ACC112 (cell line): ENCODE measurements around the gene ZBTB7C.

Source experiments
- H2AFZ ChIP-seq: fragments of 200-600 bp; sonication (generic); one replicate; pipeline ENCODE4 v1.6.0; 2017; ENCODE audit warnings: antibody characterized with exemption, low read length; ENCODE audit not compliant: unreplicated experiment
- H3K27ac ChIP-seq: fragments of 200-600 bp; sonication (generic); 2 replicates; pipeline ENCODE4 v1.5.1; 2014; ENCODE audit warnings: low read depth, mild to moderate bottlenecking, antibody characterized with exemption, low read length, moderate library complexity
- H3K27me3 ChIP-seq: fragments of 200-600 bp; sonication (generic); 2 replicates; pipeline ENCODE4 v1.6.1; 2014; ENCODE audit warnings: mild to moderate bottlenecking, antibody characterized with exemption, low read length, moderate library complexity, mixed read lengths; ENCODE audit not compliant: insufficient read depth
- H3K36me3 ChIP-seq: fragments of 200-600 bp; sonication (generic); 2 replicates; pipeline ENCODE4 v1.6.1; 2016; ENCODE audit warnings: mild to moderate bottlenecking, antibody characterized with exemption, low read length, moderate library complexity, mixed read lengths; ENCODE audit not compliant: insufficient read depth
- H3K4me1 ChIP-seq: fragments of 200-600 bp; sonication (generic); one replicate; pipeline ENCODE4 v1.6.1; 2016; ENCODE audit warnings: low read length, mixed read lengths; ENCODE audit not compliant: insufficient read depth, unreplicated experiment, control insufficient read depth
- H3K4me3 ChIP-seq: fragments of 200-600 bp; sonication (generic); 2 replicates; pipeline ENCODE4 v1.5.1; 2014; ENCODE audit warnings: mild to moderate bottlenecking, low read depth, low read length
- H3K79me2 ChIP-seq: fragments of 200-600 bp; sonication (generic); one replicate; pipeline ENCODE4 v1.6.0; 2016; ENCODE audit warnings: low read length; ENCODE audit not compliant: control insufficient read depth, unreplicated experiment, insufficient read depth

Gene ZBTB7C

GRCh38 chr18:48390641-48391040 lies 18.5 kb downstream of the ZBTB7C start:
- no peak overlapping the region for H3K4me3 ChIP-seq

GRCh38 chr18:48388478-48388877 lies 20.7 kb downstream of the ZBTB7C start:
- H3K27me3 ChIP-seq: peaks cover 40% of the 10 kb centered on the region
- no peak overlapping the region for H2AFZ ChIP-seq
- no peak overlapping the region for H3K27ac ChIP-seq

More at GRCh38 chr18:48390641-48391040, 18.5 kb downstream of the ZBTB7C start:
- no peaks in the 10 kb centered on the region for H3K4me1 ChIP-seq
- no peak overlapping the region for H2AFZ ChIP-seq
- no peaks in the 10 kb centered on the region for H3K36me3 ChIP-seq
- H3K79me2 ChIP-seq: no peaks in the 10 kb centered on the region
- H3K27ac ChIP-seq: no peak overlapping the region
- H3K27me3 ChIP-seq: peaks cover 59% of the 10 kb centered on the region

GRCh38 chr18:48387300-48387699 lies 21.9 kb downstream of the ZBTB7C start:
- no peaks in the 10 kb centered on the region for H3K79me2 ChIP-seq
- H3K27me3 ChIP-seq: peaks cover 35% of the 10 kb centered on the region
- H3K4me1 ChIP-seq: no peaks in the 10 kb centered on the region
- H3K4me3 ChIP-seq: no peak overlapping the region
- no peaks in the 10 kb centered on the region for H3K36me3 ChIP-seq
- no peak overlapping the region for H3K27ac ChIP-seq
- no peak overlapping the region for H2AFZ ChIP-seq

More at GRCh38 chr18:48388478-48388877, 20.7 kb downstream of the ZBTB7C start:
- Histone ChIP-seq H3K4me3 (no peak overlapping the region), H3K79me2 (no peaks in the 10 kb centered on the region), H3K36me3 (no peaks in the 10 kb centered on the region), H3K4me1 (no peaks in the 10 kb centered on the region)

GRCh38 chr18:48385596-48385995 lies 23.6 kb downstream of the ZBTB7C start:
- H3K36me3 ChIP-seq: no peaks in the 10 kb centered on the region
- peaks cover 37% of the 10 kb centered on the region for H3K27me3 ChIP-seq
- H3K4me1 ChIP-seq: no peaks in the 10 kb centered on the region
- H3K27ac ChIP-seq: no peak overlapping the region
- no peak overlapping the region for H3K4me3 ChIP-seq
- no peaks in the 10 kb centered on the region for H3K79me2 ChIP-seq
- H2AFZ ChIP-seq: no peak overlapping the region

- Histone ChIP-seq H3K27ac (no peak overlapping the region), H3K27me3 (peaks cover 58% of the 10 kb centered on the region), H3K4me3 (no peak overlapping the region), H3K79me2 (no peaks in the 10 kb centered on the region), H2AFZ (no peak overlapping the region), H3K36me3 (no peaks in the 10 kb centered on the region), H3K4me1 (no peaks in the 10 kb centered on the region)
Observed at GRCh38 chr18:48376934-48377333, 32.2 kb downstream of the ZBTB7C start.

GRCh38 chr18:48376406-48376805 lies 32.8 kb downstream of the ZBTB7C start:
- no peak overlapping the region for H2AFZ ChIP-seq

GRCh38 chr18:48375150-48375800 lies 33.9 kb downstream of the ZBTB7C start:
- no peak overlapping the region for H3K4me3 ChIP-seq
- H3K27ac ChIP-seq: no peak overlapping the region
- no peak overlapping the region for H2AFZ ChIP-seq
- peaks cover 43% of the 10 kb centered on the region for H3K27me3 ChIP-seq
- no peaks in the 10 kb centered on the region for H3K79me2 ChIP-seq
- no peaks in the 10 kb centered on the region for H3K36me3 ChIP-seq
- H3K4me1 ChIP-seq: no peaks in the 10 kb centered on the region

More at GRCh38 chr18:48376406-48376805, 32.8 kb downstream of the ZBTB7C start:
- Histone ChIP-seq H3K4me1 (no peaks in the 10 kb centered on the region), H3K36me3 (no peaks in the 10 kb centered on the region), H3K4me3 (no peak overlapping the region), H3K27me3 (peaks cover 53% of the 10 kb centered on the region), H3K79me2 (no peaks in the 10 kb centered on the region), H3K27ac (no peak overlapping the region)

- Histone ChIP-seq H2AFZ (no peak overlapping the region), H3K4me1 (no peaks in the 10 kb centered on the region), H3K36me3 (no peaks in the 10 kb centered on the region), H3K27me3 (peaks cover 47% of the 10 kb centered on the region), H3K4me3 (no peak overlapping the region), H3K79me2 (no peaks in the 10 kb centered on the region), H3K27ac (no peak overlapping the region)
Observed at GRCh38 chr18:48374423-48375149, 34.6 kb downstream of the ZBTB7C start.

GRCh38 chr18:48371854-48372602 lies 37.2 kb downstream of the ZBTB7C start:
- peaks cover 49% of the 10 kb centered on the region for H3K27me3 ChIP-seq
- no peaks in the 10 kb centered on the region for H3K4me1 ChIP-seq
- no peak overlapping the region for H3K4me3 ChIP-seq
- H3K27ac ChIP-seq: no peak overlapping the region
- H2AFZ ChIP-seq: no peak overlapping the region
- H3K79me2 ChIP-seq: no peaks in the 10 kb centered on the region
- H3K36me3 ChIP-seq: no peaks in the 10 kb centered on the region

- Histone ChIP-seq H3K27ac (no peak overlapping the region), H3K27me3 (peaks cover 31% of the 10 kb centered on the region), H2AFZ (no peak overlapping the region), H3K4me3 (no peak overlapping the region), H3K79me2 (no peaks in the 10 kb centered on the region), H3K36me3 (no peaks in the 10 kb centered on the region), H3K4me1 (no peaks in the 10 kb centered on the region)
Observed at GRCh38 chr18:48367557-48367956, 41.6 kb downstream of the ZBTB7C start.
